ENCODE measurements around the gene SLC25A3.

- no peak for TF ChIP-seq POLR2A (IDR thresholded peaks at IDR 0.05)
- no peak for TF ChIP-seq EP300 (IDR thresholded peaks at IDR 0.05)
- no peak for TF ChIP-seq POLR2AphosphoS5 (IDR thresholded peaks at IDR 0.05)
- TF ChIP-seq CTCF (IDR thresholded peaks at IDR 0.05) = peak in 1 of 6 experiments; percentile 12
These were observed 53.0 kb downstream of the SLC25A3 start for GRCh38 chr12:98646294-98647090.
